ENCODE data around the gene TSPAN18. TPM values are rescaled to one million over a fixed set of nuclear protein-coding genes. Genes with fewer than 3 reads are reported as not detected.

The TSPAN18 gene
- total RNA-seq, 1 donor from 2014 or later = 717 TPM

GRCh38 chr11:44731685-44732430 is 5.1 kb downstream of the TSPAN18 start:
- Mint-ChIP-seq H3K27ac (ENCODE audit: unreplicated experiment) (peak overlapping the region; percentile 18), H3K4me1 (ENCODE audit: unreplicated experiment) (peaks cover 78% of the 10 kb centered on the region), H3K36me3 (ENCODE audit: low read depth, unreplicated experiment) (peaks cover 52% of the 10 kb centered on the region), H3K9me3 (ENCODE audit: unreplicated experiment) (no peaks in the 10 kb centered on the region), H3K4me3 (ENCODE audit: unreplicated experiment) (peak overlapping the region; percentile 63), H3K27me3 (ENCODE audit: unreplicated experiment) (peaks cover 13% of the 10 kb centered on the region)
- no peak for TF ChIP-seq CTCF (IDR thresholded peaks at IDR 0.05; ENCODE audit: unreplicated experiment)
- DNase-seq (ENCODE audit: low spot score) = no peak

GRCh38 chr11:44732564-44732963 is 5.8 kb downstream of the TSPAN18 start:
- H3K36me3 Mint-ChIP-seq (ENCODE audit: low read depth, unreplicated experiment) = peaks cover 57% of the 10 kb centered on the region
- no peak overlapping the region for H3K27ac Mint-ChIP-seq (ENCODE audit: unreplicated experiment)
- H3K9me3 Mint-ChIP-seq (ENCODE audit: unreplicated experiment) = no peaks in the 10 kb centered on the region
- H3K27me3 Mint-ChIP-seq (ENCODE audit: unreplicated experiment) = peaks cover 13% of the 10 kb centered on the region
- peak overlapping the region; percentile 10 for H3K4me3 Mint-ChIP-seq (ENCODE audit: unreplicated experiment)
- TF ChIP-seq CTCF (IDR thresholded peaks at IDR 0.05; ENCODE audit: unreplicated experiment) = no peak
- H3K4me1 Mint-ChIP-seq (ENCODE audit: unreplicated experiment) = peaks cover 85% of the 10 kb centered on the region
- DNase-seq (ENCODE audit: low spot score) = no peak

- peaks cover 63% of the 10 kb centered on the region for H3K36me3 Mint-ChIP-seq (ENCODE audit: low read depth, unreplicated experiment)
- H3K27me3 Mint-ChIP-seq (ENCODE audit: unreplicated experiment) = peaks cover 3% of the 10 kb centered on the region
- peak overlapping the region; percentile 57 for H3K27ac Mint-ChIP-seq (ENCODE audit: unreplicated experiment)
- peaks cover 88% of the 10 kb centered on the region for H3K4me1 Mint-ChIP-seq (ENCODE audit: unreplicated experiment)
- H3K9me3 Mint-ChIP-seq (ENCODE audit: unreplicated experiment) = no peaks in the 10 kb centered on the region
- TF ChIP-seq CTCF (IDR thresholded peaks at IDR 0.05; ENCODE audit: unreplicated experiment) = no peak
- DNase-seq (ENCODE audit: low spot score) = no peak
- H3K4me3 Mint-ChIP-seq (ENCODE audit: unreplicated experiment) = peak overlapping the region; percentile 79
Observed at GRCh38 chr11:44733877-44734276, 7.1 kb downstream of the TSPAN18 start.

DNA sequence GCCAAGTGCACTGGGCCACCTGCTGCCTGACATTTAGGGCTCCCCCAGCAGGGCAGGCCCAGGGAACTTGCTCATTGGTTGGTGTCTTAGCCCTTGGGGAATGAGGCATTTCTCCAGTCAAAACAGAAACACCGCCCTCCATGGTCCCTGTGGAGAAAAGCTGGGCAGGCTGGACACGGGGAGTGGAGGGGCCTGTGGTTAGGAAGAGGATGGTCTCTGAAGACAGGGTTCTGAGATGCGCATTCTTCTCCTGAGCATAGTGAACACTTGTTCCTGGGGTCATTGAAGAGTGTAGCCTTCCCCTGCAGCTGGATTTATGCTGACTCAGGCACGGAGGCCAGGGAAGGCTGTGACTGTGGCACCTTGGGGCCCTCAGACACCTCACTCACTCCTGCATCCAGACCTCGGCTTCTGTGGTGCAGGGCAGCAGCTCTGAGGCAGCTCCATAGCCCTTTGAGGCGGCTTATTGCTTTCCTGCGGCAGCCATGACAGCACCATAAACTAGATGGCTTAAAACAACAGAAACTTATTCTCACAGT is 8.2 kb downstream of the TSPAN18 start:
- Mint-ChIP-seq H3K9me3 (ENCODE audit: unreplicated experiment) (no peaks in the 10 kb centered on the region), H3K36me3 (ENCODE audit: low read depth, unreplicated experiment) (peaks cover 62% of the 10 kb centered on the region), H3K4me1 (ENCODE audit: unreplicated experiment) (peaks cover 88% of the 10 kb centered on the region), H3K4me3 (ENCODE audit: unreplicated experiment) (no peak overlapping the region), H3K27ac (ENCODE audit: unreplicated experiment) (no peak overlapping the region), H3K27me3 (ENCODE audit: unreplicated experiment) (no peaks in the 10 kb centered on the region)
- no peak for DNase-seq (ENCODE audit: low spot score)
- TF ChIP-seq CTCF (IDR thresholded peaks at IDR 0.05; ENCODE audit: unreplicated experiment) = no peak

- peaks cover 88% of the 10 kb centered on the region for H3K4me1 Mint-ChIP-seq (ENCODE audit: unreplicated experiment)
- no peak for DNase-seq (ENCODE audit: low spot score)
- H3K9me3 Mint-ChIP-seq (ENCODE audit: unreplicated experiment) = no peaks in the 10 kb centered on the region
- no peak for TF ChIP-seq CTCF (IDR thresholded peaks at IDR 0.05; ENCODE audit: unreplicated experiment)
- peaks cover 8% of the 10 kb centered on the region for H3K27me3 Mint-ChIP-seq (ENCODE audit: unreplicated experiment)
- H3K36me3 Mint-ChIP-seq (ENCODE audit: low read depth, unreplicated experiment) = peaks cover 56% of the 10 kb centered on the region
- H3K27ac Mint-ChIP-seq (ENCODE audit: unreplicated experiment) = no peak overlapping the region
- peak overlapping the region; percentile 42 for H3K4me3 Mint-ChIP-seq (ENCODE audit: unreplicated experiment)
Observed at GRCh38 chr11:44736791-44737190, 10.0 kb downstream of the TSPAN18 start.
